T-cell (primary cell): ENCODE data around the gene F2RL1. TPM values are rescaled to one million over a fixed set of nuclear protein-coding genes. Genes with fewer than 3 reads are reported as not detected.
"Not testable (repeated sequence)": the region's sequence is repeated elsewhere in the genome, so short reads cannot be mapped to it uniquely, and the experiment has no call there.

ENCODE experiments used
- ATAC-seq, 4 experiments: fragments of 200-7000 bp in 3 of 4; fragments of 150-1000 bp in 1 of 4; cut with Tn5 transposase; replicated peaks in 1 of 4; 1 replicate in 3 of 4; 2 replicates in 1 of 4; pipeline ENCODE4 v1.10.0; 2021; ENCODE audit warnings: moderate library complexity in 3 of 4, mild to moderate bottlenecking in 2 of 4, moderate number of reproducible peaks in 1 of 4
- CTCF ChIA-PET, 2 donors: fragments of 300-600 bp; sonication (Branson Sonifier 250); formaldehyde crosslinking; loops; one replicate each; lab custom pipeline; 2022; ENCODE audit warnings: antibody characterized with exemption in 2 of 2; lab: Charles Lee
- POLR2A ChIA-PET, 2 donors: fragments of 300-600 bp; sonication (Branson Sonifier 250); formaldehyde crosslinking; loops; one replicate each; lab custom pipeline; 2022; ENCODE audit warnings: antibody characterized with exemption in 2 of 2; lab: Charles Lee
- DNase-seq, 35 experiments: peaks; one replicate each; pipeline versions ENCODE4 v3.0.0 to v3.0.0-alpha.2; 2013 to 2023
- H3K27ac ChIP-seq: one replicate; pipeline ENCODE4 v1.5.1; 2013; ENCODE audit warnings: low read length
- H3K27me3 ChIP-seq, 2 experiments: replicated peaks in 1 of 2; 1 replicate in 1 of 2; 2 replicates in 1 of 2; pipeline versions ENCODE4 v1.6.1 to v1.7.0; 2013; ENCODE audit warnings: low read length in 1 of 2, mixed read lengths in 1 of 2; ENCODE audit not compliant: control insufficient read depth in 2 of 2, insufficient read depth in 2 of 2; ENCODE audit errors: extremely low read depth in 1 of 2
- H3K36me3 ChIP-seq, 2 donors: 1 replicate in 1 of 2; 2 replicates in 1 of 2; pipeline versions ENCODE4 v1.6.1 to v1.7.0; 2013; ENCODE audit warnings: low read length in 1 of 2; ENCODE audit not compliant: control insufficient read depth in 2 of 2, insufficient read depth in 1 of 2; ENCODE audit errors: extremely low read depth in 1 of 2
- H3K4me1 ChIP-seq, 2 experiments: 1 replicate in 1 of 2; 2 replicates in 1 of 2; pipeline versions ENCODE4 v1.6.1 to v1.7.0; 2013; ENCODE audit warnings: low read length in 2 of 2, mixed read lengths in 1 of 2; ENCODE audit not compliant: insufficient read depth in 2 of 2, control insufficient read depth in 1 of 2; ENCODE audit errors: extremely low read depth in 1 of 2
- H3K4me3 ChIP-seq, 2 donors: 1 replicate in 1 of 2; 2 replicates in 1 of 2; pipeline versions ENCODE4 v1.5.1 to v1.7.0; 2013; ENCODE audit warnings: mild to moderate bottlenecking in 2 of 2, low read length in 1 of 2, moderate library complexity in 1 of 2; ENCODE audit not compliant: control insufficient read depth in 1 of 2; ENCODE audit errors: extremely low read depth in 1 of 2
- H3K9me3 ChIP-seq: 2 replicates; pipeline ENCODE4 v1.7.0; 2013
- H3K27ac Mint-ChIP-seq, 2 donors: one replicate each; pipeline ENCODE4 v1.8.0; 2020 to 2021; ENCODE audit warnings: mild to moderate bottlenecking in 2 of 2, mixed read lengths in 2 of 2
- H3K27me3 Mint-ChIP-seq, 2 donors: one replicate each; pipeline ENCODE4 v1.8.0; 2021 to 2022; ENCODE audit warnings: mixed read lengths in 2 of 2
- H3K36me3 Mint-ChIP-seq: one replicate; pipeline ENCODE4 v1.8.0; 2021; ENCODE audit warnings: mixed read lengths
- H3K4me1 Mint-ChIP-seq, 3 donors: one replicate each; pipeline ENCODE4 v1.8.0; 2020 to 2022; ENCODE audit warnings: mixed read lengths in 3 of 3, mild to moderate bottlenecking in 1 of 3
- H3K4me3 Mint-ChIP-seq, 3 donors: one replicate each; pipeline ENCODE4 v1.8.0; 2020 to 2022; ENCODE audit warnings: mild to moderate bottlenecking in 3 of 3, mixed read lengths in 3 of 3, moderate library complexity in 3 of 3
- H3K9me3 Mint-ChIP-seq, 3 donors: one replicate each; pipeline ENCODE4 v1.8.0; 2020 to 2022; ENCODE audit warnings: mixed read lengths in 3 of 3
- WGBS: methylation state at CpG from one replicate; pipeline ENCODE4 v1.1.5; 2013; ENCODE audit warnings: missing lambda C conversion rate; ENCODE audit not compliant: insufficient coverage; 5-methylcytosine and 5-hydroxymethylcytosine counted together
- total RNA-seq, 35 experiments: library from RNA in 6 of 35; stranded (reverse) in 6 of 35; fragments of 120-200 nt in 1 of 35; gene quantifications; one replicate each; pipeline versions ENCODE4 v1.2.1 to v1.2.4 and lab custom pipeline; 2013 to 2026

Gene F2RL1, protein sequence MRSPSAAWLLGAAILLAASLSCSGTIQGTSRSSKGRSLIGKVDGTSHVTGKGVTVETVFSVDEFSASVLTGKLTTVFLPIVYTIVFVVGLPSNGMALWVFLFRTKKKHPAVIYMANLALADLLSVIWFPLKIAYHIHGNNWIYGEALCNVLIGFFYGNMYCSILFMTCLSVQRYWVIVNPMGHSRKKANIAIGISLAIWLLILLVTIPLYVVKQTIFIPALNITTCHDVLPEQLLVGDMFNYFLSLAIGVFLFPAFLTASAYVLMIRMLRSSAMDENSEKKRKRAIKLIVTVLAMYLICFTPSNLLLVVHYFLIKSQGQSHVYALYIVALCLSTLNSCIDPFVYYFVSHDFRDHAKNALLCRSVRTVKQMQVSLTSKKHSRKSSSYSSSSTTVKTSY
- total RNA-seq, result 1 to 10 TPM; 1.4 to 7.6 (median 5.5) TPM
- total RNA-seq (2013), result 3.2 TPM
- total RNA-seq (lab: John Stamatoyannopoulos, UW), result 2.3 to 31.0 (median 7.5) reads per million in 29 experiments

DNA sequence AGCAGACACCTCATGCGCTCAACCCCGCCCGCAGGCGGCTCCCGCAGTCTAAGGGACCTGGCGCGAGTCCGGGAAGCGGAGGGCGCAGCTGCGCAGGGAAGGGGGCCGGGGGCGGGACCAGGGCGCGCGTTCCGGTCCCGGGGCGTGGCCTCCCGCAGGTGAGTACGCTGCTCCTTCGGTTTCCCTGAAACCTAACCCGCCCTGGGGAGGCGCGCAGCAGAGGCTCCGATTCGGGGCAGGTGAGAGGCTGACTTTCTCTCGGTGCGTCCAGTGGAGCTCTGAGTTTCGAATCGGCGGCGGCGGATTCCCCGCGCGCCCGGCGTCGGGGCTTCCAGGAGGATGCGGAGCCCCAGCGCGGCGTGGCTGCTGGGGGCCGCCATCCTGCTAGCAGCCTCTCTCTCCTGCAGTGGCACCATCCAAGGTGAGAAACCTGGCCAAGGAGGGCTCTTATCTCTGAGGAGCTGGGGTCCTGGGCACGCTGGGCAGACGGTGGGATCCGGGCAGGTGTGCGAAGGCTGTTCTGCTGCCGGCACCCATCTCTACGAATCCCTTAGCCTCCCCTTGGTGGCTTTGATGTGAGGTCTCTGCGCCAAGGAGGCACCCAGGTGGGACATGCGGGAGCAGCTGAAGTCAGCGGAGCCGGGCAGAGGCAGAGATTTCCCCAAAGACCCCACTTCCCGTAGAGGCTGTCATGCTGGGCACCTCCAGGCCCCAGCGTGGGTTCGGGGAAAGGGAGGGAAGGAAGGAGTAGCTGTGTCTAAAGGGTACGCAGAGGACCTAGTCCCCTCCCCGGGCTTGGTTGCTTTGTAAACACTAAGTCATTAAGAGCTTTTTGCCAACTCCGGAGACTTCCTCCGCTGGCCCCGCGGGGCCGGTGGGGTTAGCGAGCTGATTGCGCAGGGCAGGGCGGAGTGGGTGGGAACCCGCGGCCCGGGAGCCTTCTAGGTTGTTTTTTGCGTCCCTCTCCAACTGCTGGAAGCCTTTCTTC lies at the start of gene F2RL1:
F2RL1 (plus strand) TSS at position 187 of the 988 bp plus-strand sequence; CDS start at position 340, 153 bp downstream.
- H3K4me1 Mint-ChIP-seq, result peaks cover 16 to 26% (median 21%) of the 10 kb centered on the region in 3 donors
- H3K9me3 ChIP-seq, result no peaks in the 10 kb centered on the region
- no peak within 1 kb of the TSS for H3K27ac ChIP-seq
- ATAC-seq (peak; percentile 84 to 90 (median 86)), DNase-seq (peak in 34 of 35 experiments; percentile 12 to 61 (median 34))
- peak within 1 kb of the TSS in 1 of 2 donors; percentile 55 for H3K27ac Mint-ChIP-seq
- H3K36me3 ChIP-seq, result no peaks in the 10 kb centered on the region
- peaks cover 18 to 21% of the 10 kb centered on the region in 2 donors for H3K27me3 Mint-ChIP-seq
- 2% methylated on average over 61 of the region's 72 CpGs for WGBS
- H3K9me3 Mint-ChIP-seq, result no peaks in the 10 kb centered on the region
- H3K4me3 ChIP-seq, result peak within 1 kb of the TSS; percentile 73 to 96
- H3K27me3 ChIP-seq, result peaks cover 0 to 29% of the 10 kb centered on the region in 2 experiments
- peaks cover 3% of the 10 kb centered on the region for H3K36me3 Mint-ChIP-seq
- H3K4me1 ChIP-seq, result peaks cover 9 to 18% of the 10 kb centered on the region in 2 experiments
- ChIA-PET POLR2A (interaction anchor here in 1 of 2 donors (0.6 to 0.7 kb wide), 3 partner anchors 221 to 805 kb away, joined by 3 to 8 read pairs (median 3); no protein-coding TSS in a partner anchor), CTCF (interaction anchor here in 1 of 2 donors (0.6 kb wide), 1 partner anchor 32 kb away, joined by 3 read pairs; no protein-coding TSS in a partner anchor)
- H3K4me3 Mint-ChIP-seq, result peak within 1 kb of the TSS; percentile 82 to 85 (median 84)

GRCh38 chr5:76771041-76771440 lies 47.8 kb upstream of the F2RL1 start:
- CTCF ChIA-PET, result interaction anchor here in 1 of 2 donors (0.6 kb wide), 1 partner anchor 445 kb away, joined by 4 read pairs; no protein-coding TSS in a partner anchor
- 83% methylated on average over 3 of the region's 14 CpGs for WGBS
- H3K9me3 Mint-ChIP-seq, ATAC-seq, H3K27me3 Mint-ChIP-seq, H3K4me1 ChIP-seq, H3K27me3 ChIP-seq, H3K27ac Mint-ChIP-seq, H3K4me3 Mint-ChIP-seq, H3K4me3 ChIP-seq, POLR2A ChIA-PET, H3K36me3 Mint-ChIP-seq, H3K27ac ChIP-seq, DNase-seq, H3K36me3 ChIP-seq, H3K9me3 ChIP-seq: not testable (repeated sequence)
- peaks cover 0 to 11% (median 7%) of the 10 kb centered on the region in 3 donors for H3K4me1 Mint-ChIP-seq

- H3K9me3 ChIP-seq, result no peaks in the 10 kb centered on the region
- ChIA-PET CTCF (interaction anchor here in 1 of 2 donors (0.6 to 1.1 kb wide), 2 partner anchors 23 to 446 kb away, joined by 3 to 4 read pairs; no protein-coding TSS in a partner anchor), POLR2A (no interaction called here)
- H3K4me3 Mint-ChIP-seq, result no peak overlapping the region
- H3K36me3 Mint-ChIP-seq, result no peaks in the 10 kb centered on the region
- DNase-seq, result no peak
- no peaks in the 10 kb centered on the region for H3K36me3 ChIP-seq
- no peak for ATAC-seq
- H3K27ac Mint-ChIP-seq, result no peak overlapping the region
- H3K27me3 Mint-ChIP-seq, result no peaks in the 10 kb centered on the region
- no peak overlapping the region for H3K27ac ChIP-seq
- peaks cover 0 to 3% of the 10 kb centered on the region in 2 experiments for H3K4me1 ChIP-seq
- H3K27me3 ChIP-seq, result no peaks in the 10 kb centered on the region
- WGBS, result 100% methylated on average over 1 of the region's 3 CpGs
- no peaks in the 10 kb centered on the region for H3K9me3 Mint-ChIP-seq
- H3K4me3 ChIP-seq, result no peak overlapping the region
- peaks cover 0 to 6% (median 3%) of the 10 kb centered on the region in 3 donors for H3K4me1 Mint-ChIP-seq
These were observed 47.0 kb upstream of the F2RL1 start for GRCh38 chr5:76771705-76772405.

- H3K36me3 ChIP-seq, result no peaks in the 10 kb centered on the region
- Mint-ChIP-seq H3K4me3 (no peak overlapping the region), H3K27ac (no peak overlapping the region), H3K9me3 (no peaks in the 10 kb centered on the region), H3K36me3 (no peaks in the 10 kb centered on the region), H3K27me3 (no peaks in the 10 kb centered on the region), H3K4me1 (peaks cover 0 to 3% (median 2%) of the 10 kb centered on the region in 3 donors)
- H3K9me3 ChIP-seq, result no peaks in the 10 kb centered on the region
- no peak for DNase-seq
- no peaks in the 10 kb centered on the region for H3K27me3 ChIP-seq
- no peak for ATAC-seq
- POLR2A ChIA-PET, result no interaction called here
- CTCF ChIA-PET, result interaction anchor here in 1 of 2 donors (1.0 to 3.3 kb wide), 2 partner anchors 141 to 176 kb away, joined by 5 to 73 read pairs; no protein-coding TSS in a partner anchor
- no peak overlapping the region for H3K27ac ChIP-seq
- WGBS, result no CpG with 5 or more reads among the region's 5 CpGs
- peaks cover 0 to 3% of the 10 kb centered on the region in 2 experiments for H3K4me1 ChIP-seq
- H3K4me3 ChIP-seq, result no peak overlapping the region
These were observed 42.9 kb upstream of the F2RL1 start for GRCh38 chr5:76775921-76776320.

GRCh38 chr5:76776391-76776790 lies 42.4 kb upstream of the F2RL1 start:
- Mint-ChIP-seq H3K9me3 (no peaks in the 10 kb centered on the region), H3K4me3 (no peak overlapping the region), H3K36me3 (no peaks in the 10 kb centered on the region), H3K4me1 (peaks cover 0 to 3% (median 2%) of the 10 kb centered on the region in 3 donors), H3K27me3 (no peaks in the 10 kb centered on the region), H3K27ac (no peak overlapping the region)
- DNase-seq (no peak), ATAC-seq (no peak)
- WGBS, result no CpG with 5 or more reads among the region's 2 CpGs
- Histone ChIP-seq H3K4me1 (peaks cover 0 to 3% of the 10 kb centered on the region in 2 experiments), H3K27ac (no peak overlapping the region), H3K27me3 (no peaks in the 10 kb centered on the region), H3K36me3 (no peaks in the 10 kb centered on the region), H3K4me3 (no peak overlapping the region), H3K9me3 (no peaks in the 10 kb centered on the region)
- ChIA-PET CTCF (interaction anchor here (0.6 to 3.3 kb wide), 4 partner anchors 141 to 1402 kb away, joined by 5 to 73 read pairs (median 7); no protein-coding TSS in a partner anchor), POLR2A (interaction anchor here in 1 of 2 donors (0.6 kb wide), 2 partner anchors 44 to 175 kb away, joined by 3 to 4 read pairs; no protein-coding TSS in a partner anchor)
